ENCODE results near the gene FAM120A.

GRCh38 chr9:93587284-93587650, 135.8 kb downstream of the FAM120A start:
- TF ChIP-seq CTCF (IDR thresholded peaks at IDR 0.05 in 4 of 5, conservative IDR thresholded peaks at IDR 0.05 in 1 of 5) (no peak), POLR2A (IDR thresholded peaks at IDR 0.05) (no peak)
